Measurements from ENCODE around the gene ACD.

The ACD gene

DNA sequence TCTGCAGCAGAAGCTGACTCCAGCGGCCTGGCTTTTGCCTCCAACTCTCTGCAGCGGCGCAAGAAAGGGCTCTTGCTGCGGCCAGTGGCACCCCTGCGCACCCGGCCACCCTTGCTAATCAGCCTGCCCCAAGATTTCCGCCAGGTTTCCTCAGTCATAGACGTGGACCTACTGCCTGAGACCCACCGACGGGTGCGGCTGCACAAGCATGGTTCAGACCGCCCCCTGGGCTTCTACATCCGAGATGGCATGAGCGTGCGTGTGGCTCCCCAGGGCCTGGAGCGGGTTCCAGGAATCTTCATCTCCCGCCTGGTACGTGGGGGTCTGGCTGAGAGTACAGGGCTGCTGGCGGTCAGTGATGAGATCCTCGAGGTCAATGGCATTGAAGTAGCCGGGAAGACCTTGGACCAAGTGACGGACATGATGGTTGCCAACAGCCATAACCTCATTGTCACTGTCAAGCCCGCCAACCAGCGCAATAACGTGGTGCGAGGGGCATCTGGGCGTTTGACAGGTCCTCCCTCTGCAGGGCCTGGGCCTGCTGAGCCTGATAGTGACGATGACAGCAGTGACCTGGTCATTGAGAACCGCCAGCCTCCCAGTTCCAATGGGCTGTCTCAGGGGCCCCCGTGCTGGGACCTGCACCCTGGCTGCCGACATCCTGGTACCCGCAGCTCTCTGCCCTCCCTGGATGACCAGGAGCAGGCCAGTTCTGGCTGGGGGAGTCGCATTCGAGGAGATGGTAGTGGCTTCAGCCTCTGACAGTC, 2.0 kb upstream of the ACD start:
- Histone ChIP-seq H3K36me3 (ENCODE audit: control insufficient read depth, insufficient read depth, low read length) (no peaks in the 10 kb centered on the region), H3K27ac (no peak overlapping the region), H3K27me3 (ENCODE audit: control insufficient read depth, insufficient read depth, low read length) (no peaks in the 10 kb centered on the region), H3K79me2 (no peaks in the 10 kb centered on the region), H2AFZ (no peak overlapping the region), H3K9ac (no peak overlapping the region), H3K9me3 (ENCODE audit: control insufficient read depth, low read length) (no peaks in the 10 kb centered on the region), H3K4me2 (ENCODE audit: low read length) (no peak overlapping the region), H3K4me1 (peaks cover 12% of the 10 kb centered on the region), H3K4me3 (ENCODE audit: low read depth, low read length) (no peak overlapping the region)
- TF ChIP-seq, protein P1, sequence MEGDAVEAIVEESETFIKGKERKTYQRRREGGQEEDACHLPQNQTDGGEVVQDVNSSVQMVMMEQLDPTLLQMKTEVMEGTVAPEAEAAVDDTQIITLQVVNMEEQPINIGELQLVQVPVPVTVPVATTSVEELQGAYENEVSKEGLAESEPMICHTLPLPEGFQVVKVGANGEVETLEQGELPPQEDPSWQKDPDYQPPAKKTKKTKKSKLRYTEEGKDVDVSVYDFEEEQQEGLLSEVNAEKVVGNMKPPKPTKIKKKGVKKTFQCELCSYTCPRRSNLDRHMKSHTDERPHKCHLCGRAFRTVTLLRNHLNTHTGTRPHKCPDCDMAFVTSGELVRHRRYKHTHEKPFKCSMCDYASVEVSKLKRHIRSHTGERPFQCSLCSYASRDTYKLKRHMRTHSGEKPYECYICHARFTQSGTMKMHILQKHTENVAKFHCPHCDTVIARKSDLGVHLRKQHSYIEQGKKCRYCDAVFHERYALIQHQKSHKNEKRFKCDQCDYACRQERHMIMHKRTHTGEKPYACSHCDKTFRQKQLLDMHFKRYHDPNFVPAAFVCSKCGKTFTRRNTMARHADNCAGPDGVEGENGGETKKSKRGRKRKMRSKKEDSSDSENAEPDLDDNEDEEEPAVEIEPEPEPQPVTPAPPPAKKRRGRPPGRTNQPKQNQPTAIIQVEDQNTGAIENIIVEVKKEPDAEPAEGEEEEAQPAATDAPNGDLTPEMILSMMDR (IDR thresholded peaks at IDR 0.05), result no peak

DNA sequence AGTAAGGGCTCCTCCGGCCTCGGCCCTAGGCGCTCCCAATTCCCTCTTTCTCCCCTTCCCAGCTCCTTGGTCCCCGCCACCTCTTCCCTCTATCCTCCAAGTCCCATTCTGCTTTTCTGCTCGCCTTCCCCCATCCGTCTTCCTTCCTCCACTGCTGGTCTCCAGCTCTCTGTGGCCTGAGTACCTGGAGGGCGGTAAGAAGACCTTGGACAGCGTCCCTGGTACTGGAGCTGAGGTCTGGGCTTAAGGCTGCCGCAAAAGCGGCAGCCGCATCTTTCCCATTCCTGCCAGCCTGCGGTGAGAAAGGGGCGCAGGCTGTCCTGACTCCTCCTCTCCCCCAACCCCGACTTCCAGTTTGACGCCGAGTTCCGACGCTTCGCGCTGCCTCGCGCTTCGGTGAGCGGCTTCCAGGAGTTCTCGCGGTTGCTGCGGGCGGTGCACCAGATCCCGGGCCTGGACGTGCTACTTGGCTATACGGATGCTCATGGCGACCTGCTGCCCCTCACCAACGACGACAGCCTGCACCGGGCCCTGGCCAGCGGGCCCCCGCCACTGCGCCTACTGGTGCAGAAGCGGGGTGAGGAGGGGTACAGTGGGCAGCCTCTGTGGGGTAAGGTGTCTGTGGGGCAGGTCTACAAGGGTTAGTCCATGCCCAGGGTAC, 1.2 kb upstream of the ACD start:
- H3K4me2 ChIP-seq (ENCODE audit: low read length), result peak overlapping the region; percentile 69
- H3K36me3 ChIP-seq (ENCODE audit: control insufficient read depth, insufficient read depth, low read length), result no peaks in the 10 kb centered on the region
- H3K4me3 ChIP-seq (ENCODE audit: low read depth, low read length), result peak overlapping the region; percentile 50
- no peaks in the 10 kb centered on the region for H3K27me3 ChIP-seq (ENCODE audit: control insufficient read depth, insufficient read depth, low read length)
- H3K79me2 ChIP-seq, result no peaks in the 10 kb centered on the region
- no peaks in the 10 kb centered on the region for H3K9me3 ChIP-seq (ENCODE audit: control insufficient read depth, low read length)
- TF ChIP-seq, protein P1 (IDR thresholded peaks at IDR 0.05), result no peak
- peak overlapping the region; percentile 98 for H3K27ac ChIP-seq
- peak overlapping the region; percentile 43 for H3K9ac ChIP-seq
- H3K4me1 ChIP-seq, result peaks cover 9% of the 10 kb centered on the region
- peak overlapping the region; percentile 93 for H2AFZ ChIP-seq

DNA sequence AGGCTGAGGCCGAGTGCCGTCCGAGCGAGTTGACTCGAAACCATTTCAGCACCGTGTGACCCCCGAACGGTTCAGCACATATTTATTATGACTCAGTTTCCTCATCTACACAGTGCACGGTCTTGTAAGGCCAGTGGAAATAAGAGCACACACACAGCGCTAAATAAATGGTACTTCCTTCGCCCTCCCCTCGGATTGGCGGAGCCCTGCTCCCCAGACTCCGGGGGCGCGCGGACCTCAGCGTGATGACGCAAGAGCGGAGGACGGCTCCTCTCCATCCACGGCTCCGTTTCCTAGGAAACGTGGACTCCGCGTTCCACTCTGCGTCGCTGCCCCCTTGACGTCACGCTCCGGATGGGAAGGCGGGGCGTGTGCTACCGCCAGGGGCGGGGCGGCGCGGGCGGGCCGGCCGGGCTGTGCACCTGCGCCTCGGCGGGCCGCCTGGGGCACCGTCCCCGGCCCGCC, 536 bp upstream of the ACD start, which contains the start of gene PARD6A:
TSS of gene PARD6A (plus strand) at position 397 of the 465 bp plus-strand sequence. CDS start 79 bp downstream, outside the sequence.
- Histone ChIP-seq H3K4me3 (ENCODE audit: low read depth, low read length) (peak within 1 kb of the TSS; percentile 98), H3K4me2 (ENCODE audit: low read length) (peak within 1 kb of the TSS; percentile 99), H2AFZ (peak within 1 kb of the TSS; percentile 96), H3K27me3 (ENCODE audit: control insufficient read depth, insufficient read depth, low read length) (no peaks in the 10 kb centered on the region), H3K4me1 (peaks cover 8% of the 10 kb centered on the region), H3K79me2 (no peaks in the 10 kb centered on the region), H3K27ac (peak within 1 kb of the TSS; percentile 98), H3K9me3 (ENCODE audit: control insufficient read depth, low read length) (no peaks in the 10 kb centered on the region), H3K9ac (peak within 1 kb of the TSS; percentile 74), H3K36me3 (ENCODE audit: control insufficient read depth, insufficient read depth, low read length) (no peaks in the 10 kb centered on the region)
- TF ChIP-seq, protein P1 (IDR thresholded peaks at IDR 0.05), result no peak

DNA sequence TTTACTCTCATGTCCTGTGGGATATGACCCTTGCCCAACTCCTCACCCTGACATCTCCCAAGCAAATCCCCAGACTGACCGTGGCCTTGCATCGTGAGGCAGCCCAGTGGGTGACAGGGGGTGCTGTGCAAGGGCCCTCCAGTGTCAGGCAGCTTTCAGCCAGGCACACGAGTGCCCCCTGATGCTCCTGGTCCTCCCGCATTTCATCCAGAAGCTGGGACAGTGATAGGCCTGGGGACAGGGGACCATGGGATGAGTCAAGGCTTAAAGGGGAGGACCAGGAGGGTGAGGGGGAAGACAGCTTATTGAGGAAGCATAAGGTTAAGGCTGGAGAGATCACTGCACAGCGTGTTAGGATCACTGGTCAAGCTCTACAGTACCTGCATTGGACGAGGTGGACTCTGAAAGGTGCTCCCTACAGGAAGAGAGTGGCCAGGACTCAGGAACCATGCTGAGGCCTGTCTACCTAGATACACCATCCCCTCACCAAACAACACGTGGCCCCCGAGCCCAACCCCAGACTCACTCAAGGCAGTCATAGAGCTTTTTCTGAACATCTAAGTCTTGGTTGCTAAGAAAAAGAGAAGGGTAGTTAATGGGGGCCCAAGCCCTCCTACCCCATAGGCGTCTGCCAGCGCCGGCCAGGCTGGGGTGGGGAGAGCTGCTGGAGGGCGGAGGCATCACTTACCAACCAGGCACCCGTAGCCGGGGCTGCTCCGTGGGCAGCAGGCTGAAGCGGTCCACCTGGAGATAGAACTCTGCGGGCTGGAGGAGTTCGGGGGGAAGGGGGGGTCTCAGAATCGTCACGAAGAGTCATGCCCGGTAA, 998 bp downstream of the ACD start:
- Histone ChIP-seq H3K27me3 (ENCODE audit: control insufficient read depth, insufficient read depth, low read length) (no peaks in the 10 kb centered on the region), H3K36me3 (ENCODE audit: control insufficient read depth, insufficient read depth, low read length) (no peaks in the 10 kb centered on the region), H3K4me1 (peaks cover 5% of the 10 kb centered on the region), H2AFZ (peak overlapping the region; percentile 96), H3K4me3 (ENCODE audit: low read depth, low read length) (peak overlapping the region; percentile 98), H3K9me3 (ENCODE audit: control insufficient read depth, low read length) (no peaks in the 10 kb centered on the region), H3K9ac (no peak overlapping the region), H3K79me2 (no peaks in the 10 kb centered on the region), H3K27ac (no peak overlapping the region), H3K4me2 (ENCODE audit: low read length) (peak overlapping the region; percentile 99)
- TF ChIP-seq, protein P1 (IDR thresholded peaks at IDR 0.05), result no peak
